IMR-90 (cell line): ENCODE measurements around the gene ASB6. TPM values are rescaled to one million over a fixed set of nuclear protein-coding genes. Genes with fewer than 3 reads are reported as not detected.

Experiments used
- ATAC-seq: fragments of 200-7000 bp; cut with Tn5 transposase; 2 replicates; pipeline ENCODE4 v1.9.1; 2020; ENCODE audit warnings: low read depth, mild to moderate bottlenecking, moderate library complexity
- BruUV-seq: library from RNA; stranded (reverse); fragments of 400-500 nt; replicated peaks from 2 replicates; lab custom pipeline; 2021; lab: Mats Ljungman, UMichigan
- CTCF ChIA-PET: fragments of 300-600 bp; formaldehyde crosslinking; extraction: SDS; loops from one replicate; lab custom pipeline; 2021; ENCODE audit warnings: antibody characterized with exemption; lab: Yijun Ruan, JAX
- POLR2A ChIA-PET: fragments of 300-600 bp; sonication (Branson Sonifier 250); formaldehyde crosslinking; loops from one replicate; lab custom pipeline; 2022; ENCODE audit warnings: antibody characterized with exemption; ENCODE audit not compliant: unreplicated experiment; lab: Charles Lee
- DNase-seq: peaks from one replicate; pipeline ENCODE4 v3.0.0; 2013
- H2AFZ ChIP-seq: replicated peaks from 2 replicates; pipeline ENCODE3; 2013; ENCODE audit warnings: low read length, mild to moderate bottlenecking; ENCODE audit not compliant: poor library complexity
- H2AK5ac ChIP-seq: 2 replicates; pipeline ENCODE4 v1.6.1; 2013; ENCODE audit warnings: low read depth, low read length, inconsistent platforms
- H2AK9ac ChIP-seq: replicated peaks from 2 replicates; pipeline ENCODE3; 2013; ENCODE audit warnings: mild to moderate bottlenecking, low read depth, low read length, moderate library complexity; ENCODE audit not compliant: poor library complexity
- H2BK120ac ChIP-seq: 2 replicates; pipeline ENCODE4 v1.6.1; 2013; ENCODE audit warnings: low read depth, low read length, inconsistent platforms
- H2BK15ac ChIP-seq: 3 replicates; pipeline ENCODE4 v1.6.1; 2013; ENCODE audit warnings: low read depth, low read length, inconsistent platforms
- H2BK20ac ChIP-seq: 2 replicates; pipeline ENCODE4 v1.6.1; 2013; ENCODE audit warnings: low read depth, mild to moderate bottlenecking, inconsistent platforms, low read length, moderate library complexity
- H2BK5ac ChIP-seq: 2 replicates; pipeline ENCODE4 v1.6.1; 2013; ENCODE audit warnings: mild to moderate bottlenecking, low read depth, low read length, inconsistent platforms; ENCODE audit not compliant: poor library complexity, severe bottlenecking
- H3K14ac ChIP-seq: replicated peaks from 2 replicates; pipeline ENCODE4 v1.6.1; 2013; ENCODE audit warnings: low read depth, low read length, inconsistent platforms
- H3K18ac ChIP-seq: 2 replicates; pipeline ENCODE4 v1.6.1; 2013; ENCODE audit warnings: low read depth, low read length, control low read depth
- H3K23ac ChIP-seq: 2 replicates; pipeline ENCODE4 v1.6.1; 2013; ENCODE audit warnings: low read depth, low read length, inconsistent platforms
- H3K27ac ChIP-seq: 2 replicates; pipeline ENCODE4 v1.5.1; 2013; ENCODE audit warnings: mild to moderate bottlenecking, control low read depth, low read length; ENCODE audit not compliant: insufficient read depth
- H3K27me3 ChIP-seq: 2 replicates; pipeline ENCODE4 v1.6.1; 2013; ENCODE audit warnings: low read length; ENCODE audit not compliant: control insufficient read depth, insufficient read depth
- H3K36me3 ChIP-seq: 2 replicates; pipeline ENCODE4 v1.6.1; 2013; ENCODE audit warnings: low read length, mixed read lengths; ENCODE audit not compliant: control insufficient read depth, insufficient read depth
- H3K4ac ChIP-seq: 2 replicates; pipeline ENCODE4 v1.6.1; 2013; ENCODE audit warnings: low read depth, low read length, inconsistent platforms
- H3K4me1 ChIP-seq: 2 replicates; pipeline ENCODE4 v1.6.1; 2013; ENCODE audit warnings: low read length, mixed read lengths; ENCODE audit not compliant: control insufficient read depth, insufficient read depth
- H3K4me2 ChIP-seq: 2 replicates; pipeline ENCODE4 v1.6.1; 2013; ENCODE audit warnings: low read depth, mild to moderate bottlenecking, control low read depth, low read length, moderate library complexity
- H3K4me3 ChIP-seq: 2 replicates; pipeline ENCODE4 v1.5.1; 2013; ENCODE audit warnings: low read depth, mild to moderate bottlenecking, control low read depth, low read length, moderate library complexity; ENCODE audit not compliant: insufficient read depth
- H3K56ac ChIP-seq: 2 replicates; pipeline ENCODE4 v1.6.1; 2013; ENCODE audit warnings: low read length, inconsistent platforms; ENCODE audit not compliant: insufficient read depth; ENCODE audit errors: extremely low read depth
- H3K79me1 ChIP-seq, 2 experiments: 2 replicates each; pipeline ENCODE4 v1.6.1; 2013; ENCODE audit warnings: low read length in 2 of 2, inconsistent platforms in 1 of 2, low read depth in 1 of 2
- H3K9ac ChIP-seq: 2 replicates; pipeline ENCODE4 v1.6.1; 2013; ENCODE audit warnings: low read depth, low read length, control low read depth
- H3K9me1 ChIP-seq: 2 replicates; pipeline ENCODE4 v1.6.1; 2013; ENCODE audit warnings: low read length, inconsistent platforms; ENCODE audit not compliant: insufficient read depth
- H3K9me3 ChIP-seq: 2 replicates; pipeline ENCODE4 v1.6.1; 2013; ENCODE audit warnings: low read length; ENCODE audit not compliant: control insufficient read depth, insufficient read depth
- H4K20me1 ChIP-seq: 2 replicates; pipeline ENCODE4 v1.6.1; 2013; ENCODE audit warnings: low read length, inconsistent platforms; ENCODE audit not compliant: insufficient read depth
- H4K5ac ChIP-seq: 2 replicates; pipeline ENCODE4 v1.6.1; 2013; ENCODE audit warnings: mild to moderate bottlenecking, low read depth, low read length, control low read depth
- H4K8ac ChIP-seq, 2 experiments: 2 replicates each; pipeline ENCODE4 v1.6.1; 2013; ENCODE audit warnings: low read depth in 2 of 2, low read length in 2 of 2, control low read depth in 1 of 2, inconsistent platforms in 1 of 2
- H4K91ac ChIP-seq: 2 replicates; pipeline ENCODE4 v1.6.1; 2013; ENCODE audit warnings: low read depth, low read length, inconsistent platforms; ENCODE audit not compliant: insufficient read depth
- BHLHE40 ChIP-seq: fragments of 150-350 bp; IDR thresholded peaks from 2 replicates; pipeline ENCODE4 v1.6.1; 2016; ENCODE audit warnings: mild to moderate bottlenecking, low read depth, low read length
- CEBPB ChIP-seq: IDR thresholded peaks from 2 replicates; pipeline ENCODE4 v1.6.1; 2012; ENCODE audit warnings: low read depth, low read length, improper control_type of control experiment
- CHD1 ChIP-seq: IDR thresholded peaks from 2 replicates; pipeline ENCODE4 v1.6.1; 2012; ENCODE audit warnings: low read depth, low read length, improper control_type of control experiment
- FOS ChIP-seq: fragments of 150-350 bp; IDR thresholded peaks from 2 replicates; pipeline ENCODE4 v1.6.1; 2016; ENCODE audit warnings: low read depth, low read length
- MAZ ChIP-seq: IDR thresholded peaks from 2 replicates; pipeline ENCODE4 v1.6.1; 2012; ENCODE audit warnings: low read depth, mild to moderate bottlenecking, low read length, improper control_type of control experiment, moderate library complexity, borderline replicate concordance
- MXI1 ChIP-seq: IDR thresholded peaks from 2 replicates; pipeline ENCODE4 v1.6.1; 2012; ENCODE audit warnings: low read depth, mild to moderate bottlenecking, low read length, moderate library complexity, borderline replicate concordance
- NFE2L2 ChIP-seq: fragments of 150-350 bp; IDR thresholded peaks from 2 replicates; pipeline ENCODE4 v1.6.1; 2016; ENCODE audit warnings: low read depth, mild to moderate bottlenecking, low read length
- POLR2A ChIP-seq: IDR thresholded peaks from 2 replicates; pipeline ENCODE4 v1.6.1; 2012; ENCODE audit warnings: mild to moderate bottlenecking, low read depth, low read length
- RAD21 ChIP-seq: IDR thresholded peaks from 2 replicates; pipeline ENCODE4 v1.6.1; 2012; ENCODE audit warnings: low read length, improper control_type of control experiment
- RFX5 ChIP-seq: IDR thresholded peaks from 2 replicates; pipeline ENCODE4 v1.8.0; 2012; ENCODE audit warnings: low read depth, mild to moderate bottlenecking, low read length, moderate library complexity
- SMC3 ChIP-seq: fragments of 150-350 bp; IDR thresholded peaks from 2 replicates; pipeline ENCODE4 v1.6.1; 2016; ENCODE audit warnings: low read depth, mild to moderate bottlenecking, antibody characterized with exemption, low read length, moderate library complexity
- WGBS, 2 experiments: methylation state at CpG; one replicate each; pipeline versions ENCODE4 v1.1.5 to v1.1.7; 2013; ENCODE audit warnings: missing lambda C conversion rate in 2 of 2; ENCODE audit not compliant: insufficient read length in 1 of 2; ENCODE audit errors: extremely low coverage in 2 of 2; 5-methylcytosine and 5-hydroxymethylcytosine counted together
- dilution Hi-C: fragments of 300-500 bp; cut with HindIII; formaldehyde crosslinking; loops from one replicate; pipeline ENCODE4 v1.14.3; 2018; ENCODE audit warnings: low sequenced_read_pairs; ENCODE audit not compliant: unreplicated experiment
- in situ Hi-C: fragments of 300-500 bp; cut with MboI; formaldehyde crosslinking; loops from 3 replicates; pipeline ENCODE4 v1.14.3; 2019; ENCODE audit warnings: low sequenced_read_pairs, inconsistent platforms, mixed read lengths
- intact Hi-C: fragments of 100-400 bp; cut with micrococcal nuclease; formaldehyde crosslinking; loops from 2 replicates; pipeline ENCODE4 v1.10.0; 2022
- polyA plus RNA-seq, 3 experiments: library from polyadenylated mRNA; depleted of rRNA; stranded (reverse); fragments of >200 nt; gene quantifications; 2 replicates each; pipeline ENCODE4 v1.2.3, GENCODE V29; 2012; ENCODE audit warnings: low replicate concordance in 1 of 3
- total RNA-seq: library from RNA; depleted of rRNA; stranded (reverse); fragments of >200 nt; gene quantifications from 2 replicates; pipeline ENCODE4 v1.2.3, GENCODE V29; 2012
- TF ChIP-seq, protein P1 (sequence below): fragments of 150-350 bp; IDR thresholded peaks from 2 replicates; pipeline ENCODE4 v1.6.1; 2017; ENCODE audit warnings: mild to moderate bottlenecking, antibody characterized with exemption, low read length, low read depth
- TF ChIP-seq, protein P2 (sequence below): conservative IDR thresholded peaks from 2 replicates; pipeline ENCODE4 v1.5.1; 2012; ENCODE audit warnings: mild to moderate bottlenecking, low read depth, low read length, improper control_type of control experiment
- TF ChIP-seq, protein P3 (sequence below): fragments of 150-350 bp; IDR thresholded peaks from 2 replicates; pipeline ENCODE4 v1.6.1; 2016; ENCODE audit warnings: low read depth, mild to moderate bottlenecking, low read length, moderate library complexity, borderline replicate concordance

ASB6 gene
- total and polyA plus RNA-seq, 2 of the 4 experiments (the other 2 are of a cell fraction): 9.7 to 28.9 TPM

DNA sequence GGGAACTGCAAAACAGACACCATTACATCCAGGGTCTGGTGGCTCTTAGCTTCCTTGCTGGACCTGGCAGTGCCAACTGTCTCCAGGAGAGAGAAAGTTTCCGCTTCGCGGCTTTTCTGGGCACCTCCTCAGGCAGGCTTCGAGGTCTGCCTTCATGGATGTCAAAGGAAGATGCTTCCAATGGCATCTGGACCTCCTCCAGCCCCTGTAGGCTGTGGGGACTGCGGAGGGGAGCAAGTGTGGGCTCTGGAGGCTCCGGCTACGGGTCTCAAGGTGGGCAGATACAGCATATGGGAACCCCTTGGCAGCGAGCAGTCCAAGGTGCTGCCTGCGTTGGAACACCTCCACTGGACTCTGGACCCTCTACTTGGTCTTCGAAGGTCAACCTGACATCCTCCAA, 27.0 kb downstream of the ASB6 start:
- Histone ChIP-seq H4K91ac (no peak overlapping the region), H4K5ac (no peak overlapping the region), H3K4ac (no peak overlapping the region), H2BK5ac (no peak overlapping the region), H3K27me3 (no peaks in the 10 kb centered on the region), H2AK5ac (0 out of 2 replicates have a peak overlapping the region, but pooled peaks have one; percentile 28), H3K4me3 (no peak overlapping the region), H3K18ac (no peak overlapping the region), H3K9me1 (peaks cover 6% of the 10 kb centered on the region), H3K79me1 (peaks cover 6 to 15% of the 10 kb centered on the region in 2 experiments; a peak in 2 of 4 replicates), H3K36me3 (no peaks in the 10 kb centered on the region), H4K8ac (no peak overlapping the region), H3K14ac (no peak overlapping the region), H3K4me1 (peaks cover 11% of the 10 kb centered on the region), H2BK20ac (no peak overlapping the region), H2BK120ac (no peak overlapping the region), H3K27ac (no peak overlapping the region), H2AFZ (no peak overlapping the region), H3K9me3 (no peaks in the 10 kb centered on the region), H4K20me1 (no peaks in the 10 kb centered on the region), H3K23ac (no peak overlapping the region), H3K56ac (no peak overlapping the region), H3K9ac (no peak overlapping the region), H2AK9ac (no peak overlapping the region), H2BK15ac (no peak overlapping the region; the same call in 2 of the 3 replicates), H3K4me2 (no peak overlapping the region)
- in situ Hi-C loops: loop anchor here (5.0 kb wide), 1 partner anchor 483 kb away; no protein-coding TSS in a partner anchor
- dilution Hi-C loops: no loop called here
- intact Hi-C loops: loop anchor here (5.0 kb wide), 1 partner anchor 283 kb away; no protein-coding TSS in a partner anchor
- ChIA-PET POLR2A (no interaction called here), CTCF (interaction anchor here (0.6 to 1.7 kb wide), 2 partner anchors 9 to 152 kb away, joined by 3 to 7 read pairs; no protein-coding TSS in a partner anchor)
- no TSS peak for BruUV-seq
- TF ChIP-seq, protein P1, sequence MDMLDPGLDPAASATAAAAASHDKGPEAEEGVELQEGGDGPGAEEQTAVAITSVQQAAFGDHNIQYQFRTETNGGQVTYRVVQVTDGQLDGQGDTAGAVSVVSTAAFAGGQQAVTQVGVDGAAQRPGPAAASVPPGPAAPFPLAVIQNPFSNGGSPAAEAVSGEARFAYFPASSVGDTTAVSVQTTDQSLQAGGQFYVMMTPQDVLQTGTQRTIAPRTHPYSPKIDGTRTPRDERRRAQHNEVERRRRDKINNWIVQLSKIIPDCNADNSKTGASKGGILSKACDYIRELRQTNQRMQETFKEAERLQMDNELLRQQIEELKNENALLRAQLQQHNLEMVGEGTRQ: no peak
- no peak for TF ChIP-seq RFX5
- no peak for TF ChIP-seq POLR2A
- no peak for TF ChIP-seq CHD1
- TF ChIP-seq MAZ: no peak
- no peak for TF ChIP-seq MXI1
- no peak for TF ChIP-seq FOS
- TF ChIP-seq, protein P2, sequence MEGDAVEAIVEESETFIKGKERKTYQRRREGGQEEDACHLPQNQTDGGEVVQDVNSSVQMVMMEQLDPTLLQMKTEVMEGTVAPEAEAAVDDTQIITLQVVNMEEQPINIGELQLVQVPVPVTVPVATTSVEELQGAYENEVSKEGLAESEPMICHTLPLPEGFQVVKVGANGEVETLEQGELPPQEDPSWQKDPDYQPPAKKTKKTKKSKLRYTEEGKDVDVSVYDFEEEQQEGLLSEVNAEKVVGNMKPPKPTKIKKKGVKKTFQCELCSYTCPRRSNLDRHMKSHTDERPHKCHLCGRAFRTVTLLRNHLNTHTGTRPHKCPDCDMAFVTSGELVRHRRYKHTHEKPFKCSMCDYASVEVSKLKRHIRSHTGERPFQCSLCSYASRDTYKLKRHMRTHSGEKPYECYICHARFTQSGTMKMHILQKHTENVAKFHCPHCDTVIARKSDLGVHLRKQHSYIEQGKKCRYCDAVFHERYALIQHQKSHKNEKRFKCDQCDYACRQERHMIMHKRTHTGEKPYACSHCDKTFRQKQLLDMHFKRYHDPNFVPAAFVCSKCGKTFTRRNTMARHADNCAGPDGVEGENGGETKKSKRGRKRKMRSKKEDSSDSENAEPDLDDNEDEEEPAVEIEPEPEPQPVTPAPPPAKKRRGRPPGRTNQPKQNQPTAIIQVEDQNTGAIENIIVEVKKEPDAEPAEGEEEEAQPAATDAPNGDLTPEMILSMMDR: no peak
- no peak for TF ChIP-seq BHLHE40
- no peak for TF ChIP-seq SMC3
- TF ChIP-seq CEBPB: no peak
- TF ChIP-seq, protein P3, sequence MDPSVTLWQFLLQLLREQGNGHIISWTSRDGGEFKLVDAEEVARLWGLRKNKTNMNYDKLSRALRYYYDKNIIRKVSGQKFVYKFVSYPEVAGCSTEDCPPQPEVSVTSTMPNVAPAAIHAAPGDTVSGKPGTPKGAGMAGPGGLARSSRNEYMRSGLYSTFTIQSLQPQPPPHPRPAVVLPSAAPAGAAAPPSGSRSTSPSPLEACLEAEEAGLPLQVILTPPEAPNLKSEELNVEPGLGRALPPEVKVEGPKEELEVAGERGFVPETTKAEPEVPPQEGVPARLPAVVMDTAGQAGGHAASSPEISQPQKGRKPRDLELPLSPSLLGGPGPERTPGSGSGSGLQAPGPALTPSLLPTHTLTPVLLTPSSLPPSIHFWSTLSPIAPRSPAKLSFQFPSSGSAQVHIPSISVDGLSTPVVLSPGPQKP: no peak
- no peak for TF ChIP-seq NFE2L2
- TF ChIP-seq RAD21: no peak
- ATAC-seq (no peak), DNase-seq (no peak)
- WGBS, 2 experiments: 95% methylated on average over 8 of the region's 10 CpGs; no CpG with 5 or more reads in 1 of the 2 experiments
